AG09319 (cell line): ENCODE data around the gene CASP3.
"Not testable (repeated sequence)": the region's sequence is repeated elsewhere in the genome, so short reads cannot be mapped to it uniquely, and the experiment has no call there.

Source experiments
- DNase-seq: peaks from one replicate; pipeline ENCODE4 v3.0.0-alpha.2; 2010; ENCODE audit warnings: low read depth; ENCODE audit errors: extremely low read depth
- CTCF ChIP-seq: IDR thresholded peaks from 2 replicates; pipeline ENCODE4 v1.5.1; 2011; ENCODE audit warnings: low read depth, mild to moderate bottlenecking, inconsistent platforms, low read length, moderate library complexity

Gene CASP3

DNA sequence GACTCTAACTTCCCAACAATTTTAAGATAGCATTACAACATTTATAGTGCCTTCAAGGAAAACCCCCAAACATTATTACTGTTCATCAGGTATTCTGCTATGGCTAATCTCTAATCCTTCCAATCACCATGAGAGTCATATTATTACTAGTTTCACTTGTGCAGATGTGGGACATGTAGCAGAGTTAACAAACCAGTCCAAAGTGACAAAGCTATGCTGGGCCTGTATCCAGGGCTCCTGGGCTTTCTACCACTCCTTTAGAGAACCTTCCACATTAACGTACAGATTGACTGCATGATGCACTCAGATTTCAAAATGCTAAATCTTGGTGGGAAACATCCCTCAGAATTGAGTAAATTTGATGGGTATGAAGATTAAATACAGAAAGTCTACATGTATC, 16.4 kb downstream of the CASP3 start:
- DNase-seq: no peak

GRCh38 chr4:184628103-184628502, 21.1 kb downstream of the CASP3 start:
- no peak for TF ChIP-seq CTCF
- DNase-seq: no peak

More for the DNA sequence above, 16.4 kb downstream of the CASP3 start:
- no peak for TF ChIP-seq CTCF

GRCh38 chr4:184625783-184626596, 23.3 kb downstream of the CASP3 start:
- not testable (repeated sequence) for DNase-seq

GRCh38 chr4:184624972-184625554, 24.2 kb downstream of the CASP3 start:
- TF ChIP-seq CTCF: no peak
- no peak for DNase-seq

- not testable (repeated sequence) for DNase-seq
These were observed 24.7 kb downstream of the CASP3 start for GRCh38 chr4:184624504-184624903.

GRCh38 chr4:184621518-184621917, 27.7 kb downstream of the CASP3 start:
- no peak for TF ChIP-seq CTCF

GRCh38 chr4:184620212-184620867, 28.9 kb downstream of the CASP3 start:
- TF ChIP-seq CTCF: no peak
- DNase-seq: no peak

More at GRCh38 chr4:184621518-184621917, 27.7 kb downstream of the CASP3 start:
- no peak for DNase-seq

- no peak for TF ChIP-seq CTCF
- DNase-seq: no peak
These were observed 31.5 kb downstream of the CASP3 start for GRCh38 chr4:184617600-184618196.
